SK-N-SH treated with all-trans-retinoic acid at 6 μM for 48 hours (cell line): ENCODE measurements around the gene SLC17A2.

Experiments used
- ATAC-seq: fragments of 200-7000 bp; cut with Tn5 transposase; 3 replicates; pipeline ENCODE4 v1.9.1; 2020; ENCODE audit warnings: mild to moderate bottlenecking, moderate library complexity
- BACH2 ChIP-seq: fragments of 250-450 bp; sonication (Bioruptor Pico); IDR thresholded peaks from 2 replicates; pipeline ENCODE4 v1.9.0; 2021; ENCODE audit warnings: mild to moderate bottlenecking, borderline replicate concordance
- CREB5 ChIP-seq: fragments of 250-450 bp; sonication (Bioruptor Pico); IDR thresholded peaks from 2 replicates; pipeline ENCODE4 v1.5.1; 2020; ENCODE audit warnings: low read depth, mild to moderate bottlenecking, moderate library complexity
- CSDC2 ChIP-seq: fragments of 250-450 bp; sonication (Bioruptor Pico); IDR thresholded peaks from 2 replicates; pipeline ENCODE4 v1.5.0; 2020; ENCODE audit warnings: mild to moderate bottlenecking, moderate library complexity
- CSRNP3 ChIP-seq: fragments of 250-450 bp; sonication (Bioruptor Pico); IDR thresholded peaks from 2 replicates; pipeline ENCODE4 v1.5.1; 2021; ENCODE audit warnings: mild to moderate bottlenecking, moderate library complexity
- ESRRG ChIP-seq: fragments of 250-450 bp; sonication (Bioruptor Pico); IDR thresholded peaks from 2 replicates; pipeline ENCODE4 v1.6.1; 2021; ENCODE audit warnings: mild to moderate bottlenecking
- GLIS3 ChIP-seq: fragments of 250-450 bp; sonication (Bioruptor Pico); IDR thresholded peaks from 2 replicates; pipeline ENCODE4 v1.5.0; 2020; ENCODE audit warnings: mild to moderate bottlenecking, moderate library complexity
- ISL1 ChIP-seq: fragments of 250-450 bp; sonication (Bioruptor Pico); IDR thresholded peaks from 2 replicates; pipeline ENCODE4 v2.1.2; 2022; ENCODE audit warnings: mild to moderate bottlenecking, moderate library complexity
- PATZ1 ChIP-seq: fragments of 250-450 bp; sonication (Bioruptor Pico); IDR thresholded peaks from 2 replicates; pipeline ENCODE4 v1.8.0; 2020; ENCODE audit warnings: mild to moderate bottlenecking, moderate library complexity, borderline replicate concordance
- PPARA ChIP-seq: fragments of 250-450 bp; sonication (Bioruptor Pico); IDR thresholded peaks from 2 replicates; pipeline ENCODE4 v1.5.0; 2020; ENCODE audit warnings: mild to moderate bottlenecking, borderline replicate concordance
- RARB ChIP-seq: fragments of 250-450 bp; sonication (Bioruptor Pico); IDR thresholded peaks from 2 replicates; pipeline ENCODE4 v1.8.0; 2021; ENCODE audit warnings: mild to moderate bottlenecking, moderate library complexity
- SNAI2 ChIP-seq: fragments of 250-450 bp; sonication (Bioruptor Pico); IDR thresholded peaks from 2 replicates; pipeline ENCODE4 v1.5.0; 2020; ENCODE audit warnings: mild to moderate bottlenecking, moderate library complexity
- TOX ChIP-seq: fragments of 250-450 bp; sonication (Bioruptor Pico); IDR thresholded peaks from 2 replicates; pipeline ENCODE4 v1.8.0; 2021; ENCODE audit warnings: mild to moderate bottlenecking, moderate library complexity, borderline replicate concordance
- ZC3H10 ChIP-seq: fragments of 250-450 bp; sonication (Bioruptor Pico); IDR thresholded peaks from 2 replicates; pipeline ENCODE4 v1.5.1; 2021; ENCODE audit warnings: mild to moderate bottlenecking, moderate library complexity
- ZFP3 ChIP-seq: fragments of 250-450 bp; sonication (Bioruptor Pico); IDR thresholded peaks from 2 replicates; pipeline ENCODE4 v1.5.0; 2020; ENCODE audit warnings: mild to moderate bottlenecking, moderate library complexity
- ZFP30 ChIP-seq: fragments of 450-650 bp; formaldehyde crosslinking; IDR thresholded peaks from 2 replicates; pipeline ENCODE4 v1.5.0; 2022; ENCODE audit warnings: mild to moderate bottlenecking, moderate library complexity
- ZNF565 ChIP-seq: fragments of 450-650 bp; formaldehyde crosslinking; conservative IDR thresholded peaks from 2 replicates; pipeline ENCODE4 v1.5.0; 2020; ENCODE audit warnings: low read depth, mild to moderate bottlenecking, moderate library complexity
- ZNF70 ChIP-seq: fragments of 450-650 bp; formaldehyde crosslinking; IDR thresholded peaks from 2 replicates; pipeline ENCODE4 v1.5.0; 2020; ENCODE audit warnings: mild to moderate bottlenecking, moderate library complexity
- ZNF8 ChIP-seq: fragments of 450-650 bp; formaldehyde crosslinking; IDR thresholded peaks from 2 replicates; pipeline ENCODE4 v1.5.0; 2020; ENCODE audit warnings: mild to moderate bottlenecking, moderate library complexity
- TF ChIP-seq, protein P1 (sequence below): fragments of 250-450 bp; sonication (Bioruptor Pico); IDR thresholded peaks from 2 replicates; pipeline ENCODE4 v1.8.0; 2021; ENCODE audit warnings: low read depth, mild to moderate bottlenecking, moderate library complexity, borderline replicate concordance

SLC17A2 gene

GRCh38 chr6:25895771-25896170 is 34.7 kb downstream of the SLC17A2 start:
- TF ChIP-seq ZNF70 (CRISPR knock-in tag) = no peak
- TF ChIP-seq PPARA (CRISPR knock-in tag) = no peak
- no peak for TF ChIP-seq CSDC2
- no peak for TF ChIP-seq ZNF8 (CRISPR knock-in tag)
- no peak for TF ChIP-seq PATZ1 (CRISPR knock-in tag)
- TF ChIP-seq ISL1 (CRISPR knock-in tag) = no peak
- no peak for TF ChIP-seq CREB5 (CRISPR knock-in tag)
- no peak for TF ChIP-seq ZNF565 (CRISPR knock-in tag)
- TF ChIP-seq ESRRG = no peak
- ATAC-seq = no peak

- no peak for ATAC-seq
Observed at GRCh38 chr6:25893778-25894177, 36.7 kb downstream of the SLC17A2 start.

More at GRCh38 chr6:25893778-25894177, 36.7 kb downstream of the SLC17A2 start:
- no peak for TF ChIP-seq BACH2 (CRISPR knock-in tag)
- no peak for TF ChIP-seq RARB (CRISPR knock-in tag)
- TF ChIP-seq CSRNP3 (CRISPR knock-in tag) = no peak
- TF ChIP-seq ESRRG = no peak
- TF ChIP-seq SNAI2 = no peak
- TF ChIP-seq PPARA (CRISPR knock-in tag) = no peak
- no peak for TF ChIP-seq TOX (CRISPR knock-in tag)
- TF ChIP-seq ZNF565 (CRISPR knock-in tag) = no peak
- no peak for TF ChIP-seq ISL1 (CRISPR knock-in tag)
- TF ChIP-seq CREB5 (CRISPR knock-in tag) = no peak
- no peak for TF ChIP-seq ZFP30 (CRISPR knock-in tag)
- TF ChIP-seq ZC3H10 (CRISPR knock-in tag) = no peak
- no peak for TF ChIP-seq PATZ1 (CRISPR knock-in tag)
- no peak for TF ChIP-seq CSDC2
- TF ChIP-seq ZNF8 (CRISPR knock-in tag) = no peak
- TF ChIP-seq ZFP3 (CRISPR knock-in tag) = no peak
- TF ChIP-seq ZNF70 (CRISPR knock-in tag) = no peak
- TF ChIP-seq GLIS3 = no peak
- TF ChIP-seq, protein P1, sequence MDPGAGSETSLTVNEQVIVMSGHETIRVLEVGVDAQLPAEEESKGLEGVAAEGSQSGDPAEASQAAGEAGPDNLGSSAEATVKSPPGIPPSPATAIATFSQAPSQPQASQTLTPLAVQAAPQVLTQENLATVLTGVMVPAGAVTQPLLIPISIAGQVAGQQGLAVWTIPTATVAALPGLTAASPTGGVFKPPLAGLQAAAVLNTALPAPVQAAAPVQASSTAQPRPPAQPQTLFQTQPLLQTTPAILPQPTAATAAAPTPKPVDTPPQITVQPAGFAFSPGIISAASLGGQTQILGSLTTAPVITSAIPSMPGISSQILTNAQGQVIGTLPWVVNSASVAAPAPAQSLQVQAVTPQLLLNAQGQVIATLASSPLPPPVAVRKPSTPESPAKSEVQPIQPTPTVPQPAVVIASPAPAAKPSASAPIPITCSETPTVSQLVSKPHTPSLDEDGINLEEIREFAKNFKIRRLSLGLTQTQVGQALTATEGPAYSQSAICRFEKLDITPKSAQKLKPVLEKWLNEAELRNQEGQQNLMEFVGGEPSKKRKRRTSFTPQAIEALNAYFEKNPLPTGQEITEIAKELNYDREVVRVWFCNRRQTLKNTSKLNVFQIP (CRISPR knock-in tag) = no peak
